T-cell (primary cell): ENCODE results near the gene COL4A6. TPM values are rescaled to one million over a fixed set of nuclear protein-coding genes. Genes with fewer than 3 reads are reported as not detected.

Experiments used
- ATAC-seq, 4 experiments: fragments of 200-7000 bp in 3 of 4; fragments of 150-1000 bp in 1 of 4; cut with Tn5 transposase; replicated peaks in 1 of 4; 1 replicate in 3 of 4; 2 replicates in 1 of 4; pipeline ENCODE4 v1.10.0; 2021; ENCODE audit warnings: moderate library complexity in 3 of 4, mild to moderate bottlenecking in 2 of 4, moderate number of reproducible peaks in 1 of 4
- CTCF ChIA-PET, 2 donors: fragments of 300-600 bp; sonication (Branson Sonifier 250); formaldehyde crosslinking; loops; one replicate each; lab custom pipeline; 2022; ENCODE audit warnings: antibody characterized with exemption in 2 of 2; lab: Charles Lee
- POLR2A ChIA-PET, 2 donors: fragments of 300-600 bp; sonication (Branson Sonifier 250); formaldehyde crosslinking; loops; one replicate each; lab custom pipeline; 2022; ENCODE audit warnings: antibody characterized with exemption in 2 of 2; lab: Charles Lee
- DNase-seq, 35 experiments: peaks; one replicate each; pipeline versions ENCODE4 v3.0.0 to v3.0.0-alpha.2; 2013 to 2023
- H3K27ac ChIP-seq: one replicate; pipeline ENCODE4 v1.5.1; 2013; ENCODE audit warnings: low read length
- H3K27me3 ChIP-seq, 2 experiments: replicated peaks in 1 of 2; 1 replicate in 1 of 2; 2 replicates in 1 of 2; pipeline versions ENCODE4 v1.6.1 to v1.7.0; 2013; ENCODE audit warnings: low read length in 1 of 2, mixed read lengths in 1 of 2; ENCODE audit not compliant: control insufficient read depth in 2 of 2, insufficient read depth in 2 of 2; ENCODE audit errors: extremely low read depth in 1 of 2
- H3K36me3 ChIP-seq, 2 donors: 1 replicate in 1 of 2; 2 replicates in 1 of 2; pipeline versions ENCODE4 v1.6.1 to v1.7.0; 2013; ENCODE audit warnings: low read length in 1 of 2; ENCODE audit not compliant: control insufficient read depth in 2 of 2, insufficient read depth in 1 of 2; ENCODE audit errors: extremely low read depth in 1 of 2
- H3K4me1 ChIP-seq, 2 experiments: 1 replicate in 1 of 2; 2 replicates in 1 of 2; pipeline versions ENCODE4 v1.6.1 to v1.7.0; 2013; ENCODE audit warnings: low read length in 2 of 2, mixed read lengths in 1 of 2; ENCODE audit not compliant: insufficient read depth in 2 of 2, control insufficient read depth in 1 of 2; ENCODE audit errors: extremely low read depth in 1 of 2
- H3K4me3 ChIP-seq, 2 donors: 1 replicate in 1 of 2; 2 replicates in 1 of 2; pipeline versions ENCODE4 v1.5.1 to v1.7.0; 2013; ENCODE audit warnings: mild to moderate bottlenecking in 2 of 2, low read length in 1 of 2, moderate library complexity in 1 of 2; ENCODE audit not compliant: control insufficient read depth in 1 of 2; ENCODE audit errors: extremely low read depth in 1 of 2
- H3K9me3 ChIP-seq: 2 replicates; pipeline ENCODE4 v1.7.0; 2013
- H3K27ac Mint-ChIP-seq, 2 donors: one replicate each; pipeline ENCODE4 v1.8.0; 2020 to 2021; ENCODE audit warnings: mild to moderate bottlenecking in 2 of 2, mixed read lengths in 2 of 2
- H3K27me3 Mint-ChIP-seq, 2 donors: one replicate each; pipeline ENCODE4 v1.8.0; 2021 to 2022; ENCODE audit warnings: mixed read lengths in 2 of 2
- H3K36me3 Mint-ChIP-seq: one replicate; pipeline ENCODE4 v1.8.0; 2021; ENCODE audit warnings: mixed read lengths
- H3K4me1 Mint-ChIP-seq, 3 donors: one replicate each; pipeline ENCODE4 v1.8.0; 2020 to 2022; ENCODE audit warnings: mixed read lengths in 3 of 3, mild to moderate bottlenecking in 1 of 3
- H3K4me3 Mint-ChIP-seq, 3 donors: one replicate each; pipeline ENCODE4 v1.8.0; 2020 to 2022; ENCODE audit warnings: mild to moderate bottlenecking in 3 of 3, mixed read lengths in 3 of 3, moderate library complexity in 3 of 3
- H3K9me3 Mint-ChIP-seq, 3 donors: one replicate each; pipeline ENCODE4 v1.8.0; 2020 to 2022; ENCODE audit warnings: mixed read lengths in 3 of 3
- WGBS: methylation state at CpG from one replicate; pipeline ENCODE4 v1.1.5; 2013; ENCODE audit warnings: missing lambda C conversion rate; ENCODE audit not compliant: insufficient coverage; 5-methylcytosine and 5-hydroxymethylcytosine counted together
- total RNA-seq, 35 experiments: library from RNA in 6 of 35; stranded (reverse) in 6 of 35; fragments of 120-200 nt in 1 of 35; gene quantifications; one replicate each; pipeline versions ENCODE4 v1.2.1 to v1.2.4 and lab custom pipeline; 2013 to 2026

The COL4A6 gene
- total RNA-seq, 5 donors from 2014 or later (not counting 1 experiment from before 2014, with no cell fraction given): 0.03 to 0.22 (median 0.20) TPM; not detected in 2

- ChIA-PET CTCF (no interaction called here), POLR2A (no interaction called here)
- H3K36me3 Mint-ChIP-seq: no peaks in the 10 kb centered on the region
- Histone ChIP-seq H3K27ac (no peak overlapping the region), H3K4me3 (no peak overlapping the region), H3K4me1 (no peaks in the 10 kb centered on the region), H3K9me3 (no peaks in the 10 kb centered on the region), H3K36me3 (no peaks in the 10 kb centered on the region), H3K27me3 (no peaks in the 10 kb centered on the region)
- no peak overlapping the region for H3K27ac Mint-ChIP-seq
- ATAC-seq (no peak), DNase-seq (no peak)
- no peak overlapping the region for H3K4me3 Mint-ChIP-seq
- H3K9me3 Mint-ChIP-seq: no peaks in the 10 kb centered on the region
- no peaks in the 10 kb centered on the region for H3K4me1 Mint-ChIP-seq
- H3K27me3 Mint-ChIP-seq: peaks cover 0 to 20% of the 10 kb centered on the region in 2 donors
- no CpG with 5 or more reads among the region's 1 CpG for WGBS
Measured at GRCh38 chrX:108366644-108367406, 71.4 kb downstream of the COL4A6 start.

- H3K27ac ChIP-seq: no peak overlapping the region
- H3K4me1 ChIP-seq: no peaks in the 10 kb centered on the region
- no peaks in the 10 kb centered on the region for H3K27me3 ChIP-seq
- H3K36me3 ChIP-seq: no peaks in the 10 kb centered on the region
- DNase-seq (no peak), ATAC-seq (no peak)
- Mint-ChIP-seq H3K27ac (no peak overlapping the region), H3K27me3 (peaks cover 0 to 19% of the 10 kb centered on the region in 2 donors), H3K4me1 (no peaks in the 10 kb centered on the region), H3K36me3 (no peaks in the 10 kb centered on the region), H3K4me3 (no peak overlapping the region), H3K9me3 (no peaks in the 10 kb centered on the region)
- no CpG with 5 or more reads among the region's 1 CpG for WGBS
- ChIA-PET POLR2A (no interaction called here), CTCF (no interaction called here)
- no peak overlapping the region for H3K4me3 ChIP-seq
- no peaks in the 10 kb centered on the region for H3K9me3 ChIP-seq
Measured at GRCh38 chrX:108362026-108362425, 76.2 kb downstream of the COL4A6 start.

- Histone ChIP-seq H3K9me3 (no peaks in the 10 kb centered on the region), H3K4me1 (no peaks in the 10 kb centered on the region), H3K27ac (no peak overlapping the region), H3K27me3 (no peaks in the 10 kb centered on the region), H3K4me3 (no peak overlapping the region), H3K36me3 (no peaks in the 10 kb centered on the region)
- no peak overlapping the region for H3K4me3 Mint-ChIP-seq
- WGBS: no CpG with 5 or more reads among the region's 2 CpGs
- H3K4me1 Mint-ChIP-seq: no peaks in the 10 kb centered on the region
- H3K27me3 Mint-ChIP-seq: peaks cover 0 to 15% of the 10 kb centered on the region in 2 donors
- CTCF ChIA-PET: no interaction called here
- POLR2A ChIA-PET: no interaction called here
- H3K36me3 Mint-ChIP-seq: no peaks in the 10 kb centered on the region
- no peak overlapping the region for H3K27ac Mint-ChIP-seq
- ATAC-seq (no peak), DNase-seq (no peak)
- no peaks in the 10 kb centered on the region for H3K9me3 Mint-ChIP-seq
Measured at GRCh38 chrX:108361316-108361715, 76.9 kb downstream of the COL4A6 start.

DNA sequence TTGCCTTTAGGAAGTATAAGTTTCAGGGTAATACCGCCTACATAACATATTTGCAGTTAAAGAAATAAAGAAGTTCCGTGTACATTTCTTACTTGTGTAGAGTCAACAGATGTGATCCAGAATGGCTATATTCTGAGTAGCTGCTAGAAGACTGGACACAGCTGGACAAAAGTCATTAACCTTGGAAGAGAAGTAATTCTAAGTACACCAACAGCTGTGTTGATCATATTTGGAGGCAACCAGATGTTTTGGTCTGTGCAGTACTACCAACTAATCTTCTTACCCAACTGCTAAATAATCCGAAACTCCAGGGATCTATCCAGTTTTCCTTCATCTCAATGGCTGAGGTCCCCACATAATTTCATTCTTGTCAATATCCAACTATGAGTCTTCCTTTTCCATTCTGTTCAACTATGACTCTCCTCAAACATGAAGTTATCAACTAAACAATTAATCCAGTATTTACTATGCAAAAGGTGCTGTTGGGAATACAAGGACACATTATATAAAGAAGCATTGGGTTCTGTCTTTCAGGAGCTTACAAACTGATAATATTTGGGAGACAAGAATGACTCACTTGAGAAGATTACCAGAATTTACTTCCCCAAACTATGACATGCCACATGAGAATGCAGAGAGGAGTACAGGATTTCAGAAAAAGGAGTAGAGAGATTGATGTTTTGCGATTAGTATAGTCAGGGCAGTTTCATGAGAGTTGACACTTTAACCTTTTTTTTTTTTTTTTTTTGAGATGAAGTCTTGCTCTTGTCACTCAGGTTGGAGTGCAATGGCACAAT is 78.2 kb downstream of the COL4A6 start:
- Histone ChIP-seq H3K27ac (no peak overlapping the region), H3K36me3 (no peaks in the 10 kb centered on the region), H3K4me1 (no peaks in the 10 kb centered on the region), H3K4me3 (no peak overlapping the region), H3K27me3 (no peaks in the 10 kb centered on the region), H3K9me3 (no peaks in the 10 kb centered on the region)
- CTCF ChIA-PET: interaction anchor here in 1 of 2 donors (0.7 kb wide), 1 partner anchor 9 kb away, joined by 14 read pairs; no protein-coding TSS in a partner anchor
- no peak for DNase-seq
- no CpG with 5 or more reads among the region's 4 CpGs for WGBS
- no peaks in the 10 kb centered on the region for H3K9me3 Mint-ChIP-seq
- no peak for ATAC-seq
- peaks cover 0 to 14% of the 10 kb centered on the region in 2 donors for H3K27me3 Mint-ChIP-seq
- no peaks in the 10 kb centered on the region for H3K4me1 Mint-ChIP-seq
- POLR2A ChIA-PET: no interaction called here
- H3K27ac Mint-ChIP-seq: no peak overlapping the region
- no peak overlapping the region for H3K4me3 Mint-ChIP-seq
- H3K36me3 Mint-ChIP-seq: no peaks in the 10 kb centered on the region

GRCh38 chrX:108353452-108353851 is 84.8 kb downstream of the COL4A6 start:
- Histone ChIP-seq H3K4me3 (no peak overlapping the region), H3K4me1 (no peaks in the 10 kb centered on the region), H3K36me3 (no peaks in the 10 kb centered on the region), H3K27me3 (no peaks in the 10 kb centered on the region), H3K27ac (no peak overlapping the region), H3K9me3 (no peaks in the 10 kb centered on the region)
- Mint-ChIP-seq H3K4me1 (no peaks in the 10 kb centered on the region), H3K27me3 (peaks cover 0 to 11% of the 10 kb centered on the region in 2 donors), H3K9me3 (no peaks in the 10 kb centered on the region), H3K36me3 (no peaks in the 10 kb centered on the region), H3K27ac (no peak overlapping the region), H3K4me3 (no peak overlapping the region)
- CTCF ChIA-PET: no interaction called here
- 100% methylated on average over 1 of the region's 1 CpG for WGBS
- ATAC-seq: no peak
- POLR2A ChIA-PET: no interaction called here
- DNase-seq: no peak

DNA sequence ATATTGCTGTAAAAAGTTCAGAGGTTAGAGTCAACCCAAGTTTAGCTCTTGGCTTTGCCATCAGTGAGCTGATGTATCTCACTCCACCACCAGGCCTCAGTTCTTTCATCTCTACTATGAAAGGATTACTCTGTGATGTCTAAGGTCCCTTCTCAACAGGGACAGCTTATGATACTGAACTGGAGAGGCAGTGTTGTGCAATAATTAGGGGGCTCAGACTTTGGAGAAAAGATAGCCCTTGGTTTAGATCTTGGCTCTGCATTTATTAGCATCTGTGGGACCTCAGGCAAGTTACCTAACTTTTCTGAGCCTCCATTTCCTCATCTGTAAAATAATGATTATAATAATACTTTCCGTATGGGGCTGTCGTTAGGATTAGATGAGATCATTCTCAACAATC is 89.0 kb downstream of the COL4A6 start:
- Mint-ChIP-seq H3K27me3 (peaks cover 0 to 17% of the 10 kb centered on the region in 2 donors), H3K9me3 (no peaks in the 10 kb centered on the region), H3K4me1 (no peaks in the 10 kb centered on the region), H3K36me3 (no peaks in the 10 kb centered on the region), H3K27ac (no peak overlapping the region), H3K4me3 (no peak overlapping the region)
- Histone ChIP-seq H3K4me3 (no peak overlapping the region), H3K27me3 (no peaks in the 10 kb centered on the region), H3K9me3 (no peaks in the 10 kb centered on the region), H3K4me1 (no peaks in the 10 kb centered on the region), H3K36me3 (no peaks in the 10 kb centered on the region), H3K27ac (no peak overlapping the region)
- ATAC-seq (no peak), DNase-seq (no peak)
- POLR2A ChIA-PET: no interaction called here
- CTCF ChIA-PET: interaction anchor here in 1 of 2 donors (0.6 kb wide), 1 partner anchor 35 kb away, joined by 3 read pairs; no protein-coding TSS in a partner anchor
- WGBS: no CpG with 5 or more reads among the region's 2 CpGs
